Measurements from ENCODE around the gene C1QTNF7.

C1QTNF7 gene

DNA sequence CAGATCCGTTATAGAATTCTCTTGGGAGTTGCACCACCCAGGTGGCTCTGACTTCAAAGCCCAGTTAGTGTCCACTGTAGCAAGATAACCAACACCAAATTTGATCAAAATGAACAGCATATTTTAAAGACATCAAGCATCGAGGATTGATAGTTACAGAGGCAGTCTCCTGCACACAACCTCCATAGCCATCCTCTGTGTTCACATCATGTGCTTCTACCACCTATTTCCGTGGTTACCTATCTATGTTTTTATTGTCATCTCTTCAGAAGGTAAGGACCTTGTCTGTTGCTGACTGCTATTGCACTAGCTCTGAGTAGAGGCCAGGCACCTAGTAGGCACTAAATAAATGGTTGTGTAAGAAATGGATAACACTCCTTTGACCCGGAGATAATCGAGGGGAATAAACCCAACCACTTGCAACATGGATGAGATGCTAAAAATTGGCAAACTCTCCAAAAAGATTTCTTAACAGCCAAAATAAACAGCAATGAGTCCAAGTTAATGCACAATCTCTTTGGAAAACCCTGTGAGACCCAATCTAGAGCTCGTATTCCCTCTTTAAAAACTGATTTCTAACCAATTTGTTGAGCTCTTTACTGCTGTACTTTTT is 14.7 kb upstream of the C1QTNF7 start:
- DNase-seq, result no peak

DNA sequence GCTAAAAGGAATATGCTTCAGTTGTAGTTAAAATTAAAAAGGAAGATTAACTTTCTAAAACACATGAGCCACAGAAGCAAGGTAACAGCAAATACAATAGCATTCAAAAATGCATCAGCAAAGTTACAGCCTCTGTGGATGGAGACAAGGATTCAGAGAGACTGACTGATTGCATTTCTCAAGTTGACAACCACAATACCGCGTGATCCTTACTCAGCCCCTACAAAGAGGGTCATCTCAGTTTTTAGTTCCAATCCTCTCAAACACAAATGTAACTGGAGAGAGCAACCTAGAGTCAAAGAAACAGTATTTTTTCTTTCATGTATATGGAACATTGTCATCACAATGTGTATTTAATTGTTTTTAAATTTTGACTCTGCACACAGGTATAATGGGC is 14.2 kb upstream of the C1QTNF7 start:
- DNase-seq, result no peak

DNA sequence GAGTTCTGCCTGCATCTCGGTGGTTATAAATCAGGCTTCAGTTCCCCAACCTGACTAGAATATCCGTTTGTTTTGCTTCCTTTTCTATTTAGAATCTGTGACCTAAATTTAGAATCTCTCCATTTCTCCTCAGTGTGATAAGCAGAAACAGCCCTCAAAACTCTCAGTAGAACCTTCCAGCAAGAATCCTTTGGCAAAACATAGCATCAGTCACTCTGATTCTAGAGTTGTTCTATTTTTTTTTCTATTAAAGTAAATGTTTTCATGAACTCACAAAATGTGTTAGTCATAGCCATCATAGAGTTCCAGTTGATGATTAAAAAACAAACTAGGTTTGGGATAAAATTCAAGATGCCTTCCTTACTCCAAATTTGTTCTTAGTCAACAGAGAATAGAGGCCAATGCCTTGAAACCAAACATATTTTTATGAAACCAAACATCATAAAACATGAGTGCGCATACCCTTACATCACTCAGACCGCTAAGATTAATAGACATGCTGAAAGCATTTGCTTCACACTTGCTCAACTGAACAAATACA is 13.2 kb upstream of the C1QTNF7 start:
- DNase-seq, result no peak

DNA sequence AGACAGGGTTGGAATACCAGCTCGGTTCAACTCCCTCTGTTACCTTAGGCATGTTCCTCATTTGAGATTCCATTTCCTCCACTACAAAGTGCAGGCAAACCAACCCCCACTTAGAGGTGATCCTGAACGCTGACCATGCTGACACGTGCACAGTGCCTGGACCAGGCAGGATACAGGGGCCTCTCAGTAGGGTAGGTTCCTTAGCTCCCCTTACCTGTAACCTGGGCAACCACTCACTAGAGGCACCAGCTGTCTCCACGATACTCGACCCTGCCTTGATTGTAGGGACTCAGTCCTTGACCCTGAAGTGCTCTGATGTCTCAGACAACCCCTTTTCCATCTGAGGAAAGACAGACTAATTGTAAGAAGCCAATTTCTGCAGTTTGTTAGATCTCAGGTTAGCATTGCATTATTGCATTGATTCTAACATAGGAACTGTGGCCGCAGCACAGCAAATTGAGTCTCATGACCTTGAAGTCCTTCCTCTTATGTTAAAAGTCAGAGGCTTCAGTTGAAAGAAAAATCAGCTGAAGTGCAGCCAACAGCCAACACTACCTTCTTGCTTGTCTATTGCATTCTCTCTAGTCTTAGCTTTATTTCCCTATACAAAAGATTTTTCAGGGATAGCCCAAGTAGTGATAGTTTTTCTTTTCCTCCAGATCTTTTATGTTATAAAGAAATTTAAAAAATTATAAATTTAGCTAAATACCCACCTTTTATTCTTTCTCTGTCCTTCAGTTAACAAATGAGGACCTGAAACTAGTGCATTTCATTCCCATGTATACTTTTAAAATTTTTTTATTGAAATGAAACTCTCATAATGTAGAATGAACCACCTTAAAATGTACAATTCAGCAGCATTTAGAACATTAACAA is 11.2 kb upstream of the C1QTNF7 start:
- no peak for DNase-seq

DNA sequence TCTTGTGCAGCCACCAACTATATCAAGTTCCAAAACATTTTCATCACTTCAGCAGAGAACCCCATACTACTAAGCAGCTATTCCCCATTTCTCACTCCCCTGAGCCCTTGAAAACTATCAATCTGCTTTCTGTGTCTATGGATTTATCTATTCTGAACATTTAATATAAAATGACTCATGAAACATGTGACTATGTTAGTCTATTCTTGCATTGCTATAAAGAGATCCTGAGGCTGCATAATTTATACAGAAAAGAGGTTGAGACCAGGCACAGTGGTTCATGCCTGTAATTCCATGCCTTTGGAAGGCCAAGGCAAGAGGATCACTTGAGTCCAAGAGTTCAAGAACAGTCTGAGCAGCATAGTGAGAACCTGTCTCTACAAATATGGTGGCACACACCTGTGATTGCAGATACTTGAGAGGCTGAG is 10.6 kb upstream of the C1QTNF7 start:
- DNase-seq, result no peak

DNA sequence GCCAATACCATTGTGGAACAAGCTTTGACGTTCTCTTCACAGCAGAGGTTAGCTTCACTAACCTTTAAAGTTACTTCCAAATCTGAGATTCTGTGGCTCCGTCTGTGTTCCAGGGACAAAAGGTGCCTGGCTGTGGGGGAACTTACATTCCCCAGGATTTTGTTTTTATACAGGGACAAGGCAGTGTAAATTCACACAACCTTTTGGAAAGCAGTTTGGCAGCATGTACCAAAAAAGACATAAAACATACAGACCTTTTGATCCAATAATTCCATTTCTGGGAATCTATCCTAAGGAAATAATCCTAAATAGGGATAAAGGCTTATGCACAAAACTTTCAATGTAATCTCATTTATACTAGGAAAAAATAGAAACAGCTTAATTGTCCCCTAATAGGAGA is 8.9 kb upstream of the C1QTNF7 start:
- DNase-seq, result no peak

DNA sequence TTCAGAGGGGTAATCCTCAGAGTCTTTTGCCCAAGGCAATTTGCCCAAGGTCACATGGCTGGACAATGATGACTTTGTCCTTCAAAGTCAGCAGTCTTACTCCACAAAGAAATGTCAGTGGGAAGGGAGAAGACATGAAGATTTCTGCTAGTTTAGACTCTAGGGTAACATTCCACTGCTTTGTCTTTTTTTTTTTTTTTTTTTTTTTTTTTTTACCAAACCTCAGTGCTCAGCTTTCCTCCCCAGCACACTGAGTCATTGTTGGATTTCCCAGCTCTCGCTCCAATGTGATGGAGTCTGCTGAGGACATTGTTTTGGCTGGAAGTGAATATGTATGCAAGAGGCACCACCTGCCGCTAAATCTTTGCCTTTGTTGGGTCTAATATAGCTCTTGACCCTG is 7.2 kb upstream of the C1QTNF7 start:
- DNase-seq, result no peak

DNA sequence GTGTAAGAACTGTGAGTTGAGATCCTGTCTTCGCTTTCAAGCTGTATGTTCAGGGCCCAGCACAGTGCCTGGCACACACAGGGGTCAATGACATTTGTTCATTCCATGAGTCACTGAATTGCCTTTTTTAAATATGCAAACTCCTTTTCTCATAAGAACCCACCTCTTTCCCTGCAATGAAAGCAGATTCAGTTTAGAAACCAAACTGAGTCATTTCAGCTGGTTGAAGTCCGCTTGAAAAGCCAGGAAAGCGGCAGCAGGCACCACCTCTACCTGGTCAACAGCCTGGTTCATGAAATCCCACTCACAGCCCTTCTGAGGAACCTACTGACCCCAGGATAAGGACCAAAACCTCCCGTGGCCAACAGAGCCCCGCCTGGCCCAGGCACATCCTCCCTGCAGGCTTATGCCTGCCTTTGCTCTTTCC is 4.5 kb upstream of the C1QTNF7 start:
- DNase-seq, result no peak

DNA sequence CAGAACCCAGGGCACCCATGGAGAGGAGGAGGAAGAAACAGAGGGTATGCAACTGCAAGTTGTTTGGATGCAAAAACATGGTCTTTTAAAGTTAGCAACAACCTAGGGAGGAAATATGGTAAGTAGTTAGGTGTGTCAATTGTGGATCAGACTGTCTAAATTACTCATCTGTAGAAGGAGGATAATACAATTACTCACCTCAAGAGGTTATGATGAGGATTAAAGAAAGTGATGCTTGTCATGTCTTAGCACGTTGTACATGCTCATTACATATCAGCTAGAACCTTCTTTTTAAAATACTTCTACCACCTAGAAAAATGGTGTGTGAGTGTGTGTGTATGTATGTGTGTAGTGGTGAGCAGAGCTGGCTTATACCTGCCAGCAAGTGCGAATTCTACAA is 2.3 kb upstream of the C1QTNF7 start:
- DNase-seq, result no peak

DNA sequence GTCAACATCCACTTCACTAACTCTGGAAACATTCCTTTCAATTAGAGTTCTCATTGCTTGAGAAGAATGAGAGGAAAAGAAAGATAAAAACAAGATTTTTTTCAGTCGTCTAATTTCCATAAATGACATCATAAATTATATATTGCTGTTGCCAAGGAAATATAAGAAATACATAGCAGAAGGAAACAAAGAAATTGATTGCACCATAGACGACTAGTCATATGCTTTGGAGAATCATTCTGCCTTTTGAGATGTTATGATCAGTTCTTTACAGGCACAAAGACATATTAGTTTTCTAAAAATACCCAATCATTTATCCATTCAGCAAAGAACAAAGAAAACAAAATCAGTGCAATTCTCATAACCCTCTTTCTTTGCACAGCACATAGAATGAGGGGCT is 672 bp upstream of the C1QTNF7 start:
- DNase-seq, result no peak

DNA sequence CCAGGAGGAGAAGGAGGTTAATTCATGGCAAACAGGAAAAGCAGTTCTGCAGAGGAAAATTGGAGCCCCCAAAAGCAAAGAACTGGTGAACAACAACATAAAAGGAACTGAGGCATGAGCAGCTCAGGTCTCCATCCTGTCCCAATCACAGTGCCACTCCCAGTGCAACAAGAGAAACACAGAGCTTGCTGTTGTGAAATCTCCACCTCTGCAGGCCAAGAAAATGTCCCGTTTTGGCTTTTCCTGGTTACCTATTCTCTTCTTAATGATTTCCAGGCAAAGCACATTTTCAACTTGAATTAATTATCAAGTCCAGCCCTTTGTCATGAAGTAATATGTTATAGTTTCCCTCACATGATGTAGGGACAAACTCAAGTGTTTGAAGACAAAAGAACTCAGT is 778 bp downstream of the C1QTNF7 start:
- DNase-seq, result no peak

DNA sequence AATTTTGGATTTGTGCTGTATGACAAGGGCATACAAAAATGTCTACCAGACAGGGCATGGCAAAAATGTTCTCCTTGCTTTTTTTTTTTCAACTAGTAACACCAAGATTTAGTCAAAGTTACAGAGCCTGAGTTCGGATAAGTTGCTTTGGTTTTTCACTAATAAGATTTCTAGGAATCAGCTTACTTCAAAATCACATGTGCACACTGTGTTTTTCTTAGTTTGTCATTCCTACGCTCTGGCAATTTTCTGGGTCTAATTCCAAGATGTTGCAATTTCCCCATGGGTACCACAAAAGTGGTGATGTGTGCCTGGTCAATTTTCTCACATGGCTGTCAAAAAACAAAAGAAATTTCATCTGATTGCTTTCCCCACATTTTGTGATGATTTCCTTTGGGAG is 6.3 kb downstream of the C1QTNF7 start:
- no peak for DNase-seq

DNA sequence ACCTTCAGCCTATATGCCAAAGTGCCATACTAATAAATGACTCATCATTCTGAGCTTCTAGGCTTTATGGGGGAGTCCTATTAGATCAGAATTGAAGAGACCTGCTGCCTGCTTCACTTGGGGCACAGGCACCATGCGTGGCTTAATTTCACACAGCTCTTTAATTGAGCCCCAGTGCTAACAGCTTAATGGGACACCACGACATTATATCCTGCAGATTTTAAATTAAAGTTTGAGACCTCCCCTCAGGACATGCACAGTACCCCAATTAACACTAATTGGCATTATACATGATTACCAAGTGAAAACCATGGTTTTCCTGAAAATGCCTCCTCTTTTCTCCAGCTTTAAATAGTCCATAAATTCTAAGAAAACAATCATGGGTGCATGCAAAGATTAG is 6.8 kb downstream of the C1QTNF7 start:
- DNase-seq, result no peak

DNA sequence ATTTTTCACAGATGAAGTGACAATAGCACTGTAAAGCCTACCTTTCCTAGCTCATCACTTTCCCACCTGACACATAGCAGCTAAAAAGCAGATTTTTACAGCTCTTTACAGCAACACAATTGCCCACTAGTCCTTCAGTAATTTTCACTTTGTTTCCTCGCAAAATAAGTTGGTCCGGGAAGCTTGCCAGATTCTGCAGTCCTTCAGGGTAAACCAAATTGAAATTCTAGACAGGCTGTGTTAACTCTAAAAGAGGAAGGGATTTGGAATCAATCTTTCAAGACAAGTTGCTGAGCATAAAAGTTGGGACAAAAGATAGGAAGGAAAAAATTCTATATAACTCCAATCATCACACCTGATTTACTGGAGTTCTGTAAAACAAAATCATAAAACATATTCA is 8.7 kb downstream of the C1QTNF7 start:
- no peak for DNase-seq

DNA sequence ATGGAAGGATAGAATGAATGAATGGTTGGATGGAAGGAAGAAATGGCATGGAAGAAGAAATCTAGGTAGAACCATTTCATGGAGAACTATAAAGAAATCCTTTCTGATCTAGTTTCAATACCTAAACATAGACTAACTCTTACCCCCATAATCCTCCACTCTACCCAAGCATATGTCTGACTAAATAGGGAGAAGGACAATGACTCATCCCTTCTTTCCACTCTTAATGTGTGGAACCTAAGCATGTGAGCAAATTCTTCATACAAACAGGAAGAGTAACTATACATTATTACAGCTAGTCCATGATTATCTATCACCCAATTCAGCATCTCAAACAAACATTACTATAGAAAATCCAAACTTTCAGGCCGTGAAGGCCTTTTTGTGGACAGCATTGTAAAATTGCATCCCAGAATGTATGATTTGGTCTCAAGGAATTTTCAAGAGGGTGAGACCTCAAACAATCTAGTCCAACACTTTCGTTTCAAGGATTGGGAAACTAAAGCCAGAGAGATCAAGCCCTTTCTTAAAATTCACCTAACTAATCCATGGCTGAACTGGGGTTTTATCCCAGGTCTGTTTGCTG is 11.2 kb downstream of the C1QTNF7 start:
- no peak for DNase-seq

DNA sequence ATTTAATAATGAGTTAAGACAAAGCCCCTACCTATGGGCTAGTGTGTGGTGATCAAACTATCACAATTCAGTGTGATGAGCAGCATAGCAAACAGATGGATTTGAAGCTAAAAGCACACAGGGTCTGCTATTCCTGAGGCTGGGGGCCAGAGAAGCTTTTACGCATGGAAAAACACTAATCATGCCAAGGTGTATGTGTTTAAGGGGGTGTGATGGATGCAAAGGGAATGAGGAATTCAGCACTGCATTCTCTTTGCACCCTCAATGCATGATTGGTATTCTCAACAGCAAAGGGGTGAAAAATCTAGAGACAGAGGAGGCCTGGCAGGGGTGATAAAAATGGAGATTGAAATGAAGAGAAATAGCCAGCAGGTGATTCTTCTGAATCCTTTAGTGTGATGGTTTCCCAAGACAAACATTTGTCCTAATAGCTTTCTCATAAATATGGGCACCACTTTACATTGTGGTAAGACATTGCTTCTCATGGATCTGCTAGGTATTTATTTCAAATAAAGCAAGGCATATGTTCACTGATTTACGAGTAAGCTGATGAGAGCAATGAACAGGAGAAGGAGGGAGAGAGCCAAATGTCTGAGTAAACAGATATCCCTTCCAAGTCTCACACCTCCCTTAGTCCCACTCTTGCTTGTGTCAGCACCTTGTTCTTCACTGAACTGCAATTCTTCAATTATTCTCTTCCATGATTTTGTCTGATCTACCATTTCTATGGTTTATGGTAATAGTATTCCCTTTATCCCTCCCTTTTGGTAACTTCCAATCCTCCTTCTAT is 15.7 kb downstream of the C1QTNF7 start:
- DNase-seq, result no peak

DNA sequence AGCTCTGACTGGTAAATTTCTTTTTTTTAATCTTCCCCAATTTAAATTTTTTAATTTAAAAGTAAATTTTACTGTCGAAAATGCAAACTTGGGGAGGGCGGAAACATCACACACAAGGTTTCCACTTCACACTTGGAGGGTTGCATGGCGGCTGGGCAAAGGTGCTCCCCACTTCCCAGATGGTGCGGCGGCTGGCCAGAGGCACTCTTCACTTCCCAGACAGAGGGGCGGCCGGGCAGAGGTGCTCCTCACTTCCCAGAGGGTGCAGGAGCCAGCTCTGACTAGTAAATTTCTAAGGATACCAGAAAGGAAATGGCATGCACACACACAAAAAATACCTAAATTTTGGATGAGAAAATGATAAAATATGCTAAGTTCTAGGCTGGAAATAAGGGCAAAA is 16.4 kb downstream of the C1QTNF7 start:
- DNase-seq, result no peak

DNA sequence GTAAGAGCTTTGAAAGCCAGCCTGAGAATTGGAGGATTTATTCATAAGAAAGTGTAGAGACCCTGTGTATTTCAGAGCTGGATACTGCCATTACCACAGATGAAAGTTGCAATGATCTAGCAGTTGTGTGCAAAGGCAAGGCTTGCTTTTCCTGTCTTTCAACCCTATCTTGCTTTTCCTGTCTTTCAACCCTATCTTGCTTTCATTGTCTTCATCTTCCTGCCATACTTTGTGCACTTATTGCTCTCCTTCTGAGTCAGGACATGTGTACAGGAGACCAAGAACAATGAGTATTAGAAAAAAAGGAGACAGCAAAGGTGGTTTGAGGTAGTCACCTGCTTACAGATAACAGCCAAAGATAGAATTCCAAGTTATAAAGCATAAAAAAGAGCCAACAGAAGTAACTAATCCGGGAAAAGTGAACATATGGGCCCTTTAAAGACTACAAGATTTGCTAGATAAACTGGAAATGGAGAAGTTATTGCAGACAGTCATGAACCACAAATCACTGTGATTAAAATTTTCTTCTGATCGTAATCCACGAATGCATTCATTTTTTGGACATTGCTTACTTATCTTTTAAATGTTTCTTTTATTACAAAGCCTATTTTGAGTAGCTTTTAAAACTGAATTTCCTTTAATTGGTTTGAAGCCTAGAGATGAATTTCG is 17.2 kb downstream of the C1QTNF7 start:
- DNase-seq, result no peak

DNA sequence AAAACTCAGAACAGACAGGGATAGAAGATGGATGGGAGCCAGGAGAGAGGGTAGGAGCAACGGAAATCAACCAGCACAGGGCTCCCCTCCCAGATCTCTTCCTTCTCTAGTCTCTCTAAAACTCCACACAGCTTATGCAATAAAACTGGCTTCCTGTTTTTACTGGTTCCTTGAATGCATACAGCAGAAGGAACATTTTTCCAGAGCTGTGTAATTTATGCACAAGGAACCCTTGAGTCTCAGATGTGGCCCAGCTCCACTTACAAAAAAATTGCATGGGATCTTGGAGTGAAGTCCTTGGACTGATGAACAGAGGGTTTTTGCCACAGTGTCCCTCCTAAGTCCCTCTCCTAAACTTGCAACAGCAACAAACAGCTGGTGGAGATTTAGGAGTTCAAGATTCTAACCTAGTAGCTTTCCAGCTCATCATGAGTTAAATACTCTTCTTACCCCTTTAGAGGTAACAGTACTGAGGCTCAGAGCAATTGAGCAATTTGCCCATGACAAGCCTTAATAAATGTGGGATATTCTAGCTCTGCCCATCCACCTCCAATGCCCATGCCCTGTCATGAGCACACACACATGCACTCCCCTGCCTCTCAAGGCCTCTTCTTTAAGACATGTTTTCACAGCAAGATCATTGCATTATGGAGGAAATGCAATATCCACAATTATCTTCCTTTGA is 23.5 kb downstream of the C1QTNF7 start:
- DNase-seq, result no peak

DNA sequence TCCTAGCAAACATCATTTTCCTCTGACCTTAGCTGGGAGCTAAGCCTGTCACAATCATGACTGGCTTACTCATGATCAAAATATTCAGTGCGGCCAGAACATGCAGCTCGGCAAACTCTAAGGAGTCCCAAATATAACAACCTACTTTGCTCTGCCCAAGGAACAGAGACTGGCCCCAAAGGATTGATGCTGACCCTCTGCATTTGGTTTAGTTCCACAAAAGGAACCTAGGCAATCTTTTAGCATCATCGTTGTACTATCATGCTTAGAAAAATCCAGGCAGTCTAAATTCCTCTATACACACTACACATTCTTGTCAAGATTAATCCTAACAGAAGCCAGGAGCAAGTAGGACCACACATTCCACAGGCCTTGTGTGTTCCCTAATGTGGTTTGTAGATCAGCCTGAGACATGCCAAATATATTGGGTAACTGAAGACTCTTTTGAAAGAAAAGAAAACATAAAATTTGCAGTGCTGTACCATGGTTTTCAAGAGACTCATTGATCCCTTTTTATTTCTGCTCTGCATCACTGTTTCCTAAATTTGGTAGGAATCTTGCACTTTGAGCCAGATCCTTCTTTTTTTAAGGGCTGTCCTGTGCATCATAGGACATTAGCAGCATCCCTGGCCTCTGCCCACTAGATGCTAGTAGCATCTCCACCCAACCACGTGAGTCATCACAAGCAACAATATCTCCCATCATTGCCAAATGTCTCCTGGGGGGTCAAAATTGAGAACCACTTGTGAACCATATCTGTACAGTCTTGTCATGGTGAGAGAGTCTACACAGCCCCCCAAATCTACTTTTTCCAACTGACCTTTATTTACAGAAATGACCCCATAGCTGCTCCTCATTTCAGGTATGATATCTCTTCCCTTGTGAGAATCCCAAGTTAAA is 24.3 kb downstream of the C1QTNF7 start:
- DNase-seq, result no peak
